HG03432 (cell line): ENCODE results near the gene SLC66A1.

Experiments used
- ATAC-seq: cut with Tn5 transposase; IDR thresholded peaks from one replicate; pipeline ENCODE4 v1.9.1; 2021; ENCODE audit warnings: mild to moderate bottlenecking, moderate library complexity; ENCODE audit not compliant: unreplicated experiment

Gene SLC66A1

GRCh38 chr1:19324665-19324990 lies 12.5 kb downstream of the SLC66A1 start:
- no peak for ATAC-seq

DNA sequence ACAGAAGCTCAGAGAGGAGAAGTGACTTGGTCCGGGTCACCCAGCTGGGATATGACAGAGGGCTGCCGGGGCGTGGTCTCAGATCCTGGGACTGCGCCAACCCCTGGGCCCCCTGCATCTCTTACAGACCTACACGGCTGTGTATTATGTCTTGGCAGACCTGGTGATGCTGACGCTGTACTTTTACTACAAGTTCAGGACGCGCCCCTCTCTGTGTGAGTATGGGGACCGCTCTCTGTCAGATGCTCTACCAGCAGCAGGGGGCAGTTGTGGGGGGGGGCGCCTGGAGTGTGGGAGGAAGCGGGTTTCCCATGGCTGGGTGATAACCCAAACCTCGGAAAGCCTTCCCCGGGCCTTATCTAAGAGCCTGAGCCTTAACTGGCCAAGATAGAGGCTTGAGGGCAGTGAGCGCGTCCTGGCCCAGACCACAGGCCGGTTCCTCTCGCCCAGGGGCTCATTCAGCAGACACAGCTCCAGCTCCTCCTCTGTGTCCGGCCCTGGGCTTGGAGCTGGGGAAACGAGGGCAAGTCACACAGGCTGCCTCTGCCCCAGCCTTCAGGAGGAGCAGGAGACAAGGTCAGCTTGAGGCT lies 13.3 kb downstream of the SLC66A1 start:
- ATAC-seq: no peak

GRCh38 chr1:19325958-19326747 lies 14.0 kb downstream of the SLC66A1 start:
- no peak for ATAC-seq

DNA sequence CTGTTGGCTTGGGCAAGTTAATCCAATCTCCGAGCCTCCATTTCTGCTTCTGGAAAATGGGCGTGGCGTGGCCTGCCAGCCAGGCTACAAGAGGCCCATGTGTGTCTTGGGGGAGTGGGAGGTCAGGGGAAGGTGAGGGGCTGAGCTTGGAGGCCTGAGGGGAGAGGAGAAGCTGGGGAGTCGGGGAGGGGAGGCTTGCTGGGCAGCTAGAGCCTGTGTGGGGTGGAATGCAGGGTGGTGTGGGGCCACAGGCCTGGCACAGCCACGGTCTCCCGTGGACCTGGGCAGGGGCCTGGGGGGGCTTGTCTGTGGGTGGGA lies 14.6 kb downstream of the SLC66A1 start:
- no peak for ATAC-seq

- ATAC-seq: no peak
Observed at GRCh38 chr1:19327301-19327700, 15.2 kb downstream of the SLC66A1 start.

DNA sequence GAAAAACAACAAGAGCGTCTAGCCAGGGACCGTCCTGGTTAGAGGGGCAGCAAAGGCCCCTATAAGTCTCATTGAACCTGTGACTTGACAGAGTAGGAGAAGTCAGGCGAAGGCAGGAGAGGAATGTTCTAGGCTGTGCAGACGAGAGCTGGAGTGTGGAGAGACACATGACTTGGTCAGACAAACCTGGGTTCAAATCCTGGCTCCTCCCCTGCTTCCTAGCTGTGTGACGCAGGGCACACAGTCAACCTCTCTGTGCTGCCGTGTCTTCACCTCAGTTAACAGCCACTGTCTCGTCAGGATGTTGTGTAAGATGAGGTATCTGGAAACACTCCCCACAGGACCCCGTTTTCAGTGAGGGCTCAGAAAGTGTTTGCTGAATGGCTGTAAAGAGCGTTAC lies 15.6 kb downstream of the SLC66A1 start:
- ATAC-seq: no peak

GRCh38 chr1:19328486-19328885 lies 16.4 kb downstream of the SLC66A1 start:
- ATAC-seq: no peak

DNA sequence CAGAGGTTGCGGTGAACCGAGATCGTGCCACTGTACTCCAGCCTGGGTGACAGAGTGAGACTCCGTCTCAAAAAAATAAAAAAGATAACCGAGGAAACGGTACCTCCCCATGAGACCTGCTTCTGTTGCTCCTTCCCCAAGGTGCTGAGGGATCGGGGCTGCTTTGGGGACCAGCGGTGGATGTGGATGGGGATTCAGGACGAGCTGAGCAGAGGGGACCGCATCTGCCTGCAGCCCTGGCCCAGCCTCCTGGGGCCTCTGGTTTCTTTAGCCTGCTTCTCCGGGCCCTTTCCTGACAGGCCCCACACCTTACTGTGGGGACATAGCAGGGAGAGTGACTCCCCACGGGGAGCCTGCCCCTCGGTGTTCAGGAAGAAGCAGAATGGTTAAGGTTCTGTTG lies 17.1 kb downstream of the SLC66A1 start:
- no peak for ATAC-seq

GRCh38 chr1:19329611-19330010 lies 17.5 kb downstream of the SLC66A1 start:
- ATAC-seq: no peak

GRCh38 chr1:19330449-19331135 lies 18.5 kb downstream of the SLC66A1 start:
- no peak for ATAC-seq

DNA sequence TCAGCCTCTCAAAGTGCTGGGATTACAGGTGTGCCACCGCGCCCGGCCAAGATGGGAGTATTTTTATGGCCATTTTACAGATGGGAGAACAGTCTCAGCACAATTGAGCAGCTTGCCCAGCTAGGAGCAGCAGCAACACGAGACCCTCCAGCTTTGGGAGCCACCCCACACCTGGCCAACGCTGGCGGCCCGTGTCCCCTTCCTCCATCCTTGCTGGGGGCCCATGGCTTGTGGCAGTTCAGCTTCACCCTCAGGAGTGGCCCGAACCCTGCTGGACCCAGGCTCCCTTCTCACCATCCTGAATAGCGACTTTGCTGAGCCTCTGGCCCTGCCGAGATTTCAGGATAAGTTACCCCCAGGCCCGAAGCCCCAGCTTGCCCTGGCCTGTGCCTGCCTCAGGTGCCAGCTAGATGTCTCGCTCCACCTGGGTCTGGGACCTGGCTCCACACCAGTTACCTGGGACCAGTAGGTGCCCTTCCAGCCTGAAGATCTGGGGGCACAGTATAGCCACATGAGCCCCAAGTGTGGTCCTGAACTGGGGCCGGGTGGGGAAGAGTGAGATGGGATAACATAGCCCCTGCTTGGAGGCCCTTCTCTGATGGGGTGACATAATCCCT lies 19.2 kb downstream of the SLC66A1 start:
- no peak for ATAC-seq

DNA sequence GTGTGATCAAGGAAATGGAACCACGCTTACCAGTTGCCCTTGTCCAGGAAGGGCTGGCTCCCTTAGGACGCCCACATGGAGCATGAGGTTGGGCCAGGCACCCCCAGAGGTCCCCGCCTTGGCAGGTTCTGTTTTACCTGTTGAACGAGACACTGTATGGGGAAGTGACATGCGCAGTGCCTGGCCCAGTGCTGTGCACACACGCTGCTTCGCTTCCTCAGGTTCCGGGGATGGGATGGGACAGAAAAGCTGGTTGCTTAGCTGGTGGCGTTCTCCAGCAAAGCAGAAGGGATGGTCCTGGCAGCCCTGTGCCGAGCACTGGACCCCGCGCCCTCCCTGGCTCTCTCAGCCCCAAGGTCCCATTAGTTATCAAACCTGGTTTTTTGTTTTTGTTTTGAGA lies 20.7 kb downstream of the SLC66A1 start:
- no peak for ATAC-seq

- ATAC-seq: no peak
Observed at GRCh38 chr1:19333587-19334354, 21.6 kb downstream of the SLC66A1 start.

DNA sequence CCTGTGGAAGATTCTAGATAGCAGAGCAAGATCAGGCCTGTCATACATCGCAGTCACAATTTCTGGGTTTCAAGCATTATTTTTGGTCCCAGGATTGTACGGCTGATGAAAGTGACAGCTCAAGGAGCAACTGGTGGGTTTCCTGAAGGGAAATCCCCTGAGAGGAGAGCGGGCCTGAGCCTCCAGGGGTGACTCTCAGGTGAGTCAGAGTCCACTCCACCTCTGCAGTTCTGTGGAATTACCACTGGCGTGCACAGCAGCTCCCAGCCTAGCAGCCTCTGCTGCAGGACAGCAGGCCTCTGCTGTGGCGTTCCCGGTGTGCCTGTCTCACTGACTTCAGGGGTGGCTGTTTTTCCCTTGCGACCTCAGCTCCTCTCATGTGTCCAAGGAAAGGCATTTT lies 24.4 kb downstream of the SLC66A1 start:
- no peak for ATAC-seq

DNA sequence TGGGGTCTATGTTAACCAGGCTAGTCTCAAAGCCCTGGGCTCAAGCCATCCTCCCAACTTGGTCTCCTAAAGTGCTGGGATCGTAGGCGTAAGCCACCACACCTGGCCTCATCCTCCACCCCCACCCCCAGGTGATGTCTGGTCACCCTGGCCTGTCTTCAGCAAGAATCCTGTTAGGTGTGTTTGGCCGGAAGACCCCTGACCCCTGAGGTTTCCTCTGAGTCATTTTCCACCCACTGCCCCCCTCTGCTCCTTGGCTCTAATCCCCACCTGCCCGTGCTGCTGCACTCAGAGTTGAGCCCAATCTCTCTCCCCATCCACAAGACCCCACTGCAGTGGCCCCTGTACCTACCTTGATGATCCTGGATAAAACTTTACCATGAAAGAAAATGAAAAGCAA lies 25.2 kb downstream of the SLC66A1 start:
- ATAC-seq: no peak

DNA sequence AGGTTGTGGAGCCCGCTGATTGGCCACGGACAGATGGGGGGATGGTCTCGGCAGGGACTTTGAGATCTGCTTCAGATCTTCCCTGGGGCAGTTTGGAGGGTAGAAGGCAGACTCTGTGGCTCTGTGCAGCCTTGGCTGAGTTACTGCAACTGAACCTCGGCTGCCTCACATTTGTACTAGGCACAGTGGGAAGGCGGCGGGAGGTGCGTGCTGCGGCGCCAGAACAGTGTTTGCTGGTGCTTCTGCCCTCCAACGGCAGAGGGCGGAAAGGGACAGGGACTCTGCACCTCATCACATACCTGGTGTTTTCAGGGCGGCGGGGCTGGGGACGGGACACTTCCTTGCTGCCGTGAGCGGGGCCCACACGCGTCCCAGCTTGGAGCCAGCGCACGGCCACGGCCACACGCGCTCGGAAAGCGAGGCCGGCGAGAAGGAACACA lies 26.2 kb downstream of the SLC66A1 start:
- no peak for ATAC-seq

DNA sequence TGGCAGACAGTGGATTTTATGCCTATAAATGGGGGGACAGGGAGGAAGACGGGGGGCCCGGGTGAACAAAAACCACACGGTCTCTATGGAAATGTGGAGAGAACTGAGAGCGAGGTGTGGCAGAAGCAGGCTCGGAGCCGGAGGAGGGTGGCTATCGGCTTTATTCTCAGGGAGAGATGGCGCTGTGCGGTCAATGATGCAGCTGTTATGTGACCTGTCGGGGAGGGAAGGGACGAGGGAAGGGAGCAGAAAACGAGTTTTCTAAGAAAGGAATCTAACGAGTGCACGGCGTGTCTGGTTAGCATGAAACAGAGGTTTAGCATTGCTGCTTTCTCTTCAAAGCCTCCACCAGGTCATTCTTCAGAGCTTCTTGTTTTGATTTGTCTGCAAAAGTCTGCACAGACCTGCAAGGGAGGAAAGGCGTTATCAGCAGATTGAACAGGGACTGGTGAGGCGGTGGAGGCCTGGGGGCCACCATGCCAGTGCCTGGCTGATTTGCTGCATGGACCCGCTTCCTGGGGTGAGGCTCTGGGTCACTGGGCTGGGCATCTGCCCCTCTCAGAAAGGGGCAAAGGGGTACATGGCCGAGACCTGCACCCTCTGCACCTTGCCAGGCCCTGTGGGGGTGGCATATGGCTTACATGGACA lies 27.2 kb downstream of the SLC66A1 start:
- ATAC-seq: no peak

DNA sequence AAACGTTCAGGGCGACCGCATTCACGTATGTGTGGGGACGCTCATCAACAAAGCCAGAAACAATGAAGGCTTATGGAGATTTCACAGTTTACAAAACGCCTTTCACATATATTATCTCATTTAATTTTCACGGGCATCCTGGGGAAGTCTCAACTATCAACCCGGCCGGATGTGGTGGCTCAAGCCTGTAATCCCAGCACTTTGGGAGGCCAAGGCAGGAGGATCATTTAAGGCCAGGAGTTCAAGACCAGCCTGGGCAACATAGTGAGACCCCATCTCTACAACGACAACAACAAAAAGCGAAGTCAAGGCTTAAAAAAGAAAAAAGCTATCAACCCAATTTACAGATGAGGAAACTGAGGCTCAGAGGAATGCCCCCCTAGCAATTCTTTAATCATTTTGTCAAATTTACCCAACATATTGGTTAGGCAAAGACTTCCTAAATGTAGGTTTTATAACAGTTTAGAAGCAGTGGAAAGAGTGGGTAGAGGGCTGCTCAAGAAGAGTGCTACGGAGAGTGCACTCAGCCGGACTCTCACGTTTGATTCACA lies 28.3 kb downstream of the SLC66A1 start:
- ATAC-seq: no peak

- ATAC-seq: peak; percentile 45
Observed at GRCh38 chr1:19341201-19342061, 29.3 kb downstream of the SLC66A1 start.
